PC-3 (cell line): ENCODE measurements around the gene CCSER1.

ENCODE experiments used
- EZH2 ChIP-seq: fragments of 300-600 bp; sonication (generic); IDR thresholded peaks from one replicate; pipeline ENCODE4 v1.6.1; 2017; ENCODE audit warnings: antibody characterized with exemption, mild to moderate bottlenecking, low read length; ENCODE audit not compliant: unreplicated experiment
- EZH2phosphoT487 ChIP-seq: fragments of 300-600 bp; sonication (generic); IDR thresholded peaks from 2 replicates; pipeline ENCODE4 v1.6.1; 2018; ENCODE audit warnings: mild to moderate bottlenecking, antibody characterized with exemption, low read length, borderline replicate concordance
- TF ChIP-seq, protein P1 (sequence below): fragments of 300-600 bp; sonication (generic); conservative IDR thresholded peaks from 2 replicates; pipeline ENCODE4 v1.5.1; 2017; ENCODE audit warnings: antibody characterized with exemption, low read depth, mild to moderate bottlenecking, low read length

DNA sequence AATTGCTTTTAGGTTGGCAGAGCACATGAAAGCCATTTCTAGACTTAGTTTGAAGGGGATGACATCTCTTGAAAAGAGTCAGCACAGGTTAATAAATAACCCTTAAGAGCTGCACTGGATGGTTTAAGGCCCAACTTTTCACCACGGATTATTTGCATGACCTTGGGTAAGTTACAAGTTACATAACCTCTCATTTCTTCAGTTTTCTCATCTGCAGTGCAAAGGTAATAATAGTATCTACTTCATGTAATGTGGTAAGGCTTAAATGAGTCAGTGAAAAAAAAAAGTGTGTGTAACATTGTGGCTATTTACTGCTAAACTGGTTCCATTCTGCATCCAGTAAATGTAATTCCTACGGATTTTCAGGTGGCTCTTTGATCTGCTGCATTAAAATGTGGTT is 715.8 kb downstream of the CCSER1 start:
- TF ChIP-seq, protein P1, sequence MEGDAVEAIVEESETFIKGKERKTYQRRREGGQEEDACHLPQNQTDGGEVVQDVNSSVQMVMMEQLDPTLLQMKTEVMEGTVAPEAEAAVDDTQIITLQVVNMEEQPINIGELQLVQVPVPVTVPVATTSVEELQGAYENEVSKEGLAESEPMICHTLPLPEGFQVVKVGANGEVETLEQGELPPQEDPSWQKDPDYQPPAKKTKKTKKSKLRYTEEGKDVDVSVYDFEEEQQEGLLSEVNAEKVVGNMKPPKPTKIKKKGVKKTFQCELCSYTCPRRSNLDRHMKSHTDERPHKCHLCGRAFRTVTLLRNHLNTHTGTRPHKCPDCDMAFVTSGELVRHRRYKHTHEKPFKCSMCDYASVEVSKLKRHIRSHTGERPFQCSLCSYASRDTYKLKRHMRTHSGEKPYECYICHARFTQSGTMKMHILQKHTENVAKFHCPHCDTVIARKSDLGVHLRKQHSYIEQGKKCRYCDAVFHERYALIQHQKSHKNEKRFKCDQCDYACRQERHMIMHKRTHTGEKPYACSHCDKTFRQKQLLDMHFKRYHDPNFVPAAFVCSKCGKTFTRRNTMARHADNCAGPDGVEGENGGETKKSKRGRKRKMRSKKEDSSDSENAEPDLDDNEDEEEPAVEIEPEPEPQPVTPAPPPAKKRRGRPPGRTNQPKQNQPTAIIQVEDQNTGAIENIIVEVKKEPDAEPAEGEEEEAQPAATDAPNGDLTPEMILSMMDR: no peak
- TF ChIP-seq EZH2 (no peak), EZH2phosphoT487 (no peak)
